ENCODE measurements around the gene ITGA7. TPM values are rescaled to one million over a fixed set of nuclear protein-coding genes. Genes with fewer than 3 reads are reported as not detected.
A peak's percentile ranks its signal among the peaks of the same experiment; 100 is the strongest.

The ITGA7 gene
- total RNA-seq, 1 experiment from 2014 or later = 27.4 TPM

- H3K9me3 ChIP-seq = no peaks in the 10 kb centered on the region
- no peak for DNase-seq
- no peaks in the 10 kb centered on the region for H3K36me3 ChIP-seq
- no peak overlapping the region for H3K4me3 ChIP-seq
- H3K27me3 ChIP-seq = no peaks in the 10 kb centered on the region
Measured at GRCh38 chr12:55697686-55698085, 10.0 kb downstream of the ITGA7 start.

DNA sequence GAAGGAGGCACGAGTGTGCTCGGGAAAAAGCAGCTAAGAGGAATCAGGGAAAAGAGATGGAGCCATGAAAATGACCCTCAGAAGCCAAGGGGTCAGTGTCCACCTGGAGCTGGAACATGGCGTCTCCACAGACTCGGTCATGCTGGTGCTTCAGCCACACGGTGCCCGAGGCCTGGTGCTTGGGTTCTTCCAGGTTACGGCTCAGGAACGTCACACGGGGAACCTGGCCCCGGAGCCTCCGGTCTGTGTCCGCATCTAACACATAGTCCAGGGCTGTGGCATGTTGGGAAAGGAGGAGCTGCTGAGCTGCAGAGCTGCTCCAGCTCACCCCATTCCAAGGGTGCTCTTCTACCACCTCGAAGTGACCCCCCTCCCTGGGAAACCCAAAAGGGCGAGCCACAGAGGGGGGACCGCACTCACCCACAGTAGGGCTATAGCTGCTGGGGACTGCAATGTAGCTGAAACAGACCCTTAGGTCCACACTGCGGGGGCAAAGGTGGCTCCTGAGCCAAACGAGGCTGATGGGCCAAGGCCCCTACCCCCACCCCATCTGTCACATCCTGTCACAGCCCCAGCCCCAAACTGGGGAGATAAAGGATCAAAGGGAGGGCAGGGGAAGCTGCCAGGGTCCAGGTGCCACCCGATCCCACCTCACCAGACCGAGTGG is 10.8 kb downstream of the ITGA7 start:
- DNase-seq = no peak
- no peaks in the 10 kb centered on the region for H3K36me3 ChIP-seq
- no peaks in the 10 kb centered on the region for H3K9me3 ChIP-seq
- no peaks in the 10 kb centered on the region for H3K27me3 ChIP-seq
- H3K4me3 ChIP-seq = no peak overlapping the region

DNA sequence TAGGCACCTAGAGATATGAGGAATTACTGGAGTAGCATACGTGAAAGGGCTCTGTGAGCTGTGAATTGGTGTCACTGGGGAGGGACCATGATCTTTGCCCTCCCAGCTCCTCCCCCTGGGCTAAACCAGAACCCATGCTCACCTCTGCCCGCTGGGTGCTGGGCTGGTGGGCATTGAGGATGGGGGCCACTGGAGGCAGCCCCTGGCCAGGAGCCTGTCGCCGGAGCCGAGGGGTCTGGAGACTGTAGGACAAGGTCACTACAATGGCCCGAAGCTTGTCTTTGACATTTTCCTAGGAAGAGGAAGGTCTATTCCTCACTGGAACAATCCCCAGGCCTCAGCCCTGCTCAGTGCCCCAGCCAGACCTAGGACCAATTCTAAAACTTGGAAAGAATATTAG is 11.6 kb downstream of the ITGA7 start:
- H3K36me3 ChIP-seq = no peaks in the 10 kb centered on the region
- H3K4me3 ChIP-seq = no peak overlapping the region
- no peak for DNase-seq
- no peaks in the 10 kb centered on the region for H3K27me3 ChIP-seq
- H3K9me3 ChIP-seq = no peaks in the 10 kb centered on the region

GRCh38 chr12:55695349-55695748 is 12.4 kb downstream of the ITGA7 start:
- DNase-seq = no peak
- Histone ChIP-seq H3K36me3 (no peaks in the 10 kb centered on the region), H3K27me3 (no peaks in the 10 kb centered on the region), H3K4me3 (no peak overlapping the region), H3K9me3 (no peaks in the 10 kb centered on the region)

DNA sequence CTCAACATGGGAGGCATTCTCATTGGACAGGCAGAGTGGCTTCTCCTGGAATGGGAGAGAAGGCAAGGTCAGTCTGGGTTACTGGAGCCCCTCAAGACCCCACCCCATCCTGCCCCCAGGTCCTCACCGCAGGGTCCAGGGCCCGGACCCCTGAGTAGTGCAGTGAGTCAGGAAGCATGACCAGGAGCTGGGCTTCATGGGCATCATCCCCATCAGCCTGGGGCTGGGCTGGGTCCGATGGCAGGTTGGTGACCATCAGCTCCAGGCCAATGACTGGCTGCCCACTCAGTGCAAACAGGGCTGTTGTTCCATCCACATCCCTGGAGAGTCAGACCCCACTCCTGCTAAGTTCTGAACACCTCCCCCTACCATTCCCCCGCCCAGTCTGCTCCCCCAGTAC is 13.1 kb downstream of the ITGA7 start:
- H3K9me3 ChIP-seq = no peaks in the 10 kb centered on the region
- no peak overlapping the region for H3K4me3 ChIP-seq
- no peak for DNase-seq
- H3K27me3 ChIP-seq = no peaks in the 10 kb centered on the region
- H3K36me3 ChIP-seq = no peaks in the 10 kb centered on the region

DNA sequence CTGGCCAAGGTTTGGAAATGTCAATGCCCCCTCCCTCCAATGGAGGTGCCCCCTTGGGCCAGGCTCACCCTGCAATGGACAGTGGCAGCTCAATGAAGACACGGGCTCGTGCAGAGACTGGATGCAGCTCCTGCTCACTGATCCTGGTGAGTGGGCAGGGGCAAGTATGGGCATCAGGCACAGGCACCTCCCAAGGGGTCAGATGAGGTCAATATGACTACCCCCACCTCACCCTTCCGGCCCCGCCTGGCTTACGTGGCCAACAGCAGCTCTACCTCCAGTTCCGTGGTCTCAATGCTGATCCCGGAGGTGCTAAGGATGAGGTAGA is 13.6 kb downstream of the ITGA7 start:
- Histone ChIP-seq H3K4me3 (no peak overlapping the region), H3K36me3 (no peaks in the 10 kb centered on the region), H3K9me3 (no peaks in the 10 kb centered on the region), H3K27me3 (no peaks in the 10 kb centered on the region)
- no peak for DNase-seq

GRCh38 chr12:55693323-55694187 is 14.1 kb downstream of the ITGA7 start:
- Histone ChIP-seq H3K4me3 (no peak overlapping the region), H3K27me3 (no peaks in the 10 kb centered on the region), H3K9me3 (no peaks in the 10 kb centered on the region), H3K36me3 (no peaks in the 10 kb centered on the region)
- DNase-seq = no peak

DNA sequence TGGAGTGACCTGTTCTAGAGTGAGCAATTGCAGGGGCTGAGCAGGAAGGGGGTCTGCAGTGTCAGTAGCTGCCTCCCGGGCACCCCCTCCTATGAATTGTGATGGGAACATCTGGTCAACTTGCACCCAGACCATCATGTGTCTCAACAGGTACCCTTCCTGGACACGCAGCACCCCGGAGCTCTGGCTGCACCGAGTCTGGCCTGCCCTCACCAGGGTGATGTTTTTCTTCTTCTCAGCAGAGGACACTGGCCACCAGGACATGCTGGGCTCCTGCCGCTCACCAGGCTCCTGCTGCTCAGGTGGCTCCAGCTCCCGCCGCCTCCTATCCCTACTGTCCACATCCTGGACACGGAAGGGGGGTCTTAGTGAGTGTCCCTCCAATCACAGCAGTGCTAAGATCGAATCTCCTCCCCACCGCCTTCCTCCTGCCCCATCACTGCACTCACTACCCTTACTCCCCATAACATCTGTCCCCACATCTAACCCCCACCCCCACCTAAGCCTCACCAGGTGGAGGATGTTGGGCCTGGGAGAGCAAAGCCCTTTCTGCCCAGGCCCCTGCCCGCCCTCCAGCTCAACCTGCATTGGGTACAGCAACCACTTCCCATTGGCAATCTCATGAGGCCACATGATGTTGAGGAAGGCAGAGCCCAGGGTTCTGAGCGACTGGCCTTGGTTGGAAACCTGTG is 14.9 kb downstream of the ITGA7 start:
- no peaks in the 10 kb centered on the region for H3K9me3 ChIP-seq

GRCh38 chr12:55688716-55689655 is 18.7 kb downstream of the ITGA7 start:
- H3K36me3 ChIP-seq = peaks cover 7% of the 10 kb centered on the region
- no peak for DNase-seq
- H3K9me3 ChIP-seq = no peaks in the 10 kb centered on the region

More for the DNA sequence above, 14.9 kb downstream of the ITGA7 start:
- no peak for DNase-seq
- H3K27me3 ChIP-seq = no peaks in the 10 kb centered on the region
- no peak overlapping the region for H3K4me3 ChIP-seq
- H3K36me3 ChIP-seq = peaks cover 4% of the 10 kb centered on the region; the same call in 1 of the 2 replicates

DNA sequence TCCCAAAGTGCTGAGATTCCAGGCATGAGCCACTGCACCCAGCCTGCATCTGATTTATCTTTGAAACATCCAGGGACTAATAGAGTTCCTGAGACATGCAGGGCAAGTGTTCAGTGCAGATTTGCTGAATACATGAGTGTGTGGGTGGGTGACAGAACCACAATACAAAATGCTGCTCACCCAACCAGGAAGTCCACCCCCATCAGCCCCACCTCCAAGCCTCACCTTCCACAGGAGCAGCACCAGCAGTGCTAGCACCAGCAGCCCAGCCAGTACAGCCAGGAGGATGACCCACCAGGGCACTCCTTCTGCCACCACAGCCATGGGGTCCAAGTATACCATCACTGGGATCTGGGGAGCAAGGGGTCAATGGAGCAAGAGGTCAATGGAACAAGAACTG is 20.0 kb downstream of the ITGA7 start:
- no peak overlapping the region for H3K4me3 ChIP-seq

More at GRCh38 chr12:55688716-55689655, 18.7 kb downstream of the ITGA7 start:
- Histone ChIP-seq H3K27me3 (no peaks in the 10 kb centered on the region), H3K4me3 (no peak overlapping the region)

GRCh38 chr12:55686366-55687010 is 21.2 kb downstream of the ITGA7 start:
- peak; percentile 58 for DNase-seq
- no peaks in the 10 kb centered on the region for H3K27me3 ChIP-seq
- H3K36me3 ChIP-seq = peaks cover 7% of the 10 kb centered on the region
- no peaks in the 10 kb centered on the region for H3K9me3 ChIP-seq
- no peak overlapping the region for H3K4me3 ChIP-seq

More for the DNA sequence above, 20.0 kb downstream of the ITGA7 start:
- no peaks in the 10 kb centered on the region for H3K9me3 ChIP-seq
- DNase-seq = no peak
- no peaks in the 10 kb centered on the region for H3K27me3 ChIP-seq
- peaks cover 7% of the 10 kb centered on the region for H3K36me3 ChIP-seq

- Histone ChIP-seq H3K36me3 (peaks cover 7% of the 10 kb centered on the region), H3K9me3 (no peaks in the 10 kb centered on the region), H3K4me3 (no peak overlapping the region), H3K27me3 (no peaks in the 10 kb centered on the region)
- DNase-seq = no peak
Measured at GRCh38 chr12:55685671-55686070, 22.0 kb downstream of the ITGA7 start.

DNA sequence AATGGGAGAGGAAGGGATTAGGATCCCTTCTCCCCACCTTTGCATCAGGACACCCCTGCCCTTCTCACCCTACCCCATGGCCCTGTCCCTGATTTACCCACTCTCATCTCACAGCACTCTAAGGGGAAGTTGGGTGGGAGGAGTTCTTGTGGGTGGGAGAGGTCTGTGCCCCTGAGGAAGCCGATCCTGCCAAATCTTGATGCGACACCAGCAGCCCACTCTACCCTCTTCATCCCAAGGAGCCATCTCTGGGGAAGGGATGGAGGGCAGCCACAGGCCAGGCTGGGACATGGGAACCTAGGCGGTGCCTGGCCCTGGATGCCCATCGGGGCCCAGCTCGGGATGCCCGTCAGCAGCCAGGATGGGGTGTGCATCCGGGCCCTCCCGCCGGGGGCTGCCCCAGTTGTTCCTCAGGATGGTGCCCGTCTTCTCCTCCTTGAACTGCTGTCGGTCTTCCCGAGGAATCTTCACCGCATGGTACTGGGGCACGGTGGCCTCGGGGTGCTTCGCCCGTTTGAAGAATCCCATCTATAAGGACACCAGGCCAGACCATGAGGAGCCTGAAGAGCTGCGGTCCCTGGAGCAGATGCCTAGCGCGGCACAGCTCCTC is 22.8 kb downstream of the ITGA7 start:
- H3K36me3 ChIP-seq = peaks cover 7% of the 10 kb centered on the region
- no peak for DNase-seq
- no peak overlapping the region for H3K4me3 ChIP-seq
- no peaks in the 10 kb centered on the region for H3K27me3 ChIP-seq
- no peaks in the 10 kb centered on the region for H3K9me3 ChIP-seq

- peaks cover 7% of the 10 kb centered on the region for H3K36me3 ChIP-seq
- no peaks in the 10 kb centered on the region for H3K27me3 ChIP-seq
- no peak overlapping the region for H3K4me3 ChIP-seq
- no peaks in the 10 kb centered on the region for H3K9me3 ChIP-seq
- no peak for DNase-seq
Measured at GRCh38 chr12:55683676-55684075, 24.0 kb downstream of the ITGA7 start.

DNA sequence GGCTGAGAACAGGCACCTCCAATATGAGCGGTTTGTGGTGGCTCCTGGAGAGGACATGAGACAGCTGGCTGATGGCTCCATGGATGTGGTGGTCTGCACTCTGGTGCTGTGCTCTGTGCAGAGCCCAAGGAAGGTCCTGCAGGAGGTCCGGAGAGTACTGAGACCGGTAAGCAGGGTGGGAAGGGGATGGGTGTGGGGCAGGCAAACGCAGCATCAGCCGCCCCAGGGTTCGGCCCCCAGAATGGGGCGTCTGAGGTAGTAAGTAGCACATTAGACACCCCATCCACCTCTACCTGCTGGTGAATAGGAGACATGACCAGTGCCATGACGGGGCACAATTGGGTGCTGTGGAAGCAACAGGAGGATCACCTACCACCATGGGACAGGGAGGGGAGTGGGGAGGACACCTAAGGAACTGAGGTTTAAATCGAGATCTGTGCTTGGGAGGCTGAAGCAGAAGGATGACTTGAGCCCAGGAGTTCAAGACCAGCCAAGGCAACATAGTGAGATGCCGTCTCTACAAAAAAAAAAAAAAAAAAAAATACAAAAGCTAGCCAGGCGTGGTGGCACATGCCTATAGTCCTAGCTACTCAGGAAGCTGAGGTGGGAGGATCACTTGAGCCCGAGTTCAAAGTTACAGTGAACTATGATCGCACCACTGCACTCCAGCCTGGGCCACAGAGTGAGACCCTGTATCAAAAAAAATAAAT is 25.5 kb downstream of the ITGA7 start:
- DNase-seq = no peak
- Histone ChIP-seq H3K4me3 (peak overlapping the region; percentile 48), H3K9me3 (no peaks in the 10 kb centered on the region), H3K27me3 (no peaks in the 10 kb centered on the region), H3K36me3 (peaks cover 3% of the 10 kb centered on the region; the same call in 1 of the 2 replicates)

Measured in MG63 (cell line).